ENCODE measurements around the gene GTF2H1.

The GTF2H1 gene

GRCh38 chr11:18361154-18361553 is 38.8 kb downstream of the GTF2H1 start:
- DNase-seq (ENCODE audit: low spot score): no peak
- Histone ChIP-seq H3K27ac (no peak overlapping the region), H3K4me3 (no peak overlapping the region)
- TF ChIP-seq CTCF (IDR thresholded peaks at IDR 0.05): no peak

- Histone ChIP-seq H3K4me3 (no peak overlapping the region), H3K27ac (no peak overlapping the region)
- no peak for DNase-seq (ENCODE audit: low spot score)
- TF ChIP-seq CTCF (IDR thresholded peaks at IDR 0.05): no peak
These were observed 42.2 kb downstream of the GTF2H1 start for GRCh38 chr11:18364495-18365073.

- DNase-seq (ENCODE audit: low spot score): no peak
- Histone ChIP-seq H3K4me3 (no peak overlapping the region), H3K27ac (no peak overlapping the region)
- TF ChIP-seq CTCF (IDR thresholded peaks at IDR 0.05): no peak
These were observed 43.4 kb downstream of the GTF2H1 start for GRCh38 chr11:18365741-18366140.

GRCh38 chr11:18366286-18366685 is 43.9 kb downstream of the GTF2H1 start:
- Histone ChIP-seq H3K4me3 (no peak overlapping the region), H3K27ac (no peak overlapping the region)
- no peak for TF ChIP-seq CTCF (IDR thresholded peaks at IDR 0.05)
- DNase-seq (ENCODE audit: low spot score): no peak

GRCh38 chr11:18367431-18367830 is 45.1 kb downstream of the GTF2H1 start:
- DNase-seq (ENCODE audit: low spot score): no peak
- Histone ChIP-seq H3K4me3 (no peak overlapping the region), H3K27ac (no peak overlapping the region)
- no peak for TF ChIP-seq CTCF (IDR thresholded peaks at IDR 0.05)

GRCh38 chr11:18368221-18368620 is 45.9 kb downstream of the GTF2H1 start:
- Histone ChIP-seq H3K4me3 (no peak overlapping the region), H3K27ac (no peak overlapping the region)
- no peak for TF ChIP-seq CTCF (IDR thresholded peaks at IDR 0.05)
- DNase-seq (ENCODE audit: low spot score): no peak

- TF ChIP-seq CTCF (IDR thresholded peaks at IDR 0.05): no peak
- no peak overlapping the region for H3K4me3 ChIP-seq
- peak overlapping the region in 1 of 2 donors; percentile 19 for H3K27ac ChIP-seq
- DNase-seq (ENCODE audit: low spot score): no peak
These were observed 47.0 kb downstream of the GTF2H1 start for GRCh38 chr11:18369398-18369797.
